AG08395 (cell line): ENCODE data around the gene DLX5.
"Not testable (repeated sequence)": the region's sequence is repeated elsewhere in the genome, so short reads cannot be mapped to it uniquely, and the experiment has no call there.

ENCODE experiments used
- DNase-seq: peaks from one replicate; pipeline ENCODE4 v3.0.0; 2012; ENCODE audit warnings: mixed read lengths, low spot score

Gene DLX5

GRCh38 chr7:97024209-97025129 lies at the start of gene DLX5:
TSS of gene DLX5 (minus strand) at chr7:97024831. CDS start at chr7:97024623, 208 bp downstream.
- DNase-seq: peak; percentile 31

- not testable (repeated sequence) for DNase-seq
These were observed 47.4 kb upstream of the DLX5 start for GRCh38 chr7:97072025-97072424.

GRCh38 chr7:97064972-97065587 lies 40.4 kb upstream of the DLX5 start:
- peak; percentile 66 for DNase-seq

- no peak for DNase-seq
These were observed 39.4 kb upstream of the DLX5 start for GRCh38 chr7:97064020-97064419.

GRCh38 chr7:97043281-97043680 lies 18.6 kb upstream of the DLX5 start:
- peak; percentile 48 for DNase-seq

GRCh38 chr7:97039374-97040065 lies 14.9 kb upstream of the DLX5 start:
- no peak for DNase-seq

GRCh38 chr7:97034213-97034852 lies 9.7 kb upstream of the DLX5 start:
- not testable (repeated sequence) for DNase-seq

GRCh38 chr7:97027427-97028234 lies 3.0 kb upstream of the DLX5 start:
- peak; percentile 88 for DNase-seq

- no peak for DNase-seq
These were observed 2.2 kb upstream of the DLX5 start for GRCh38 chr7:97026715-97027426.

- DNase-seq: peak; percentile 33
These were observed 1.5 kb upstream of the DLX5 start for GRCh38 chr7:97025983-97026714.

- no peak for DNase-seq
These were observed 484 bp upstream of the DLX5 start for GRCh38 chr7:97025130-97025499.

- DNase-seq: no peak
These were observed 1.9 kb downstream of the DLX5 start for GRCh38 chr7:97022491-97023306.

GRCh38 chr7:97021747-97022490 lies 2.7 kb downstream of the DLX5 start:
- DNase-seq: no peak

GRCh38 chr7:97020996-97021746 lies 3.5 kb downstream of the DLX5 start:
- DNase-seq: no peak

- no peak for DNase-seq
These were observed 4.0 kb downstream of the DLX5 start for GRCh38 chr7:97020601-97020995.

GRCh38 chr7:97019710-97020225 lies 4.9 kb downstream of the DLX5 start:
- DNase-seq: no peak

GRCh38 chr7:97018791-97019531 lies 5.7 kb downstream of the DLX5 start:
- DNase-seq: no peak
